ENCODE data around the gene HNF4A.

The HNF4A gene

DNA sequence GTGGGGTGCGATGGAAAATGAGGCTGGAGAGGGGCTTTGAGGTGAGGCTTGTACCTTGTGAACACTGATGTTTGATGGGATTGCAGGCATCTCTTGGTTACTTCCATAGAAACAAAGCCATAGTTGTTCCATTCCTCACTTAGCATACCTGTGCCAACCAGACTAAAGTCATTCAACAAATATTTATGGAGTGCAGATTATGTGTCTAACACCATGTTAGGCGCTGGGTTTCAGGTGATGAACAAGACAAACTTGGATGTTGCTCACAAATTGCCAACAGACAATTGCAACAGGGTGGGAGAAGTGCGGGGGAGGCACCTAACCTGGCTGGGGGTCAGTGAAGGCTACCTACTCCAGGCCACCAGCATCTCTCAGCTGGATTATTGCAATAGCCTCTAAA is 121.7 kb downstream of the HNF4A start:
- TF ChIP-seq, protein P1, sequence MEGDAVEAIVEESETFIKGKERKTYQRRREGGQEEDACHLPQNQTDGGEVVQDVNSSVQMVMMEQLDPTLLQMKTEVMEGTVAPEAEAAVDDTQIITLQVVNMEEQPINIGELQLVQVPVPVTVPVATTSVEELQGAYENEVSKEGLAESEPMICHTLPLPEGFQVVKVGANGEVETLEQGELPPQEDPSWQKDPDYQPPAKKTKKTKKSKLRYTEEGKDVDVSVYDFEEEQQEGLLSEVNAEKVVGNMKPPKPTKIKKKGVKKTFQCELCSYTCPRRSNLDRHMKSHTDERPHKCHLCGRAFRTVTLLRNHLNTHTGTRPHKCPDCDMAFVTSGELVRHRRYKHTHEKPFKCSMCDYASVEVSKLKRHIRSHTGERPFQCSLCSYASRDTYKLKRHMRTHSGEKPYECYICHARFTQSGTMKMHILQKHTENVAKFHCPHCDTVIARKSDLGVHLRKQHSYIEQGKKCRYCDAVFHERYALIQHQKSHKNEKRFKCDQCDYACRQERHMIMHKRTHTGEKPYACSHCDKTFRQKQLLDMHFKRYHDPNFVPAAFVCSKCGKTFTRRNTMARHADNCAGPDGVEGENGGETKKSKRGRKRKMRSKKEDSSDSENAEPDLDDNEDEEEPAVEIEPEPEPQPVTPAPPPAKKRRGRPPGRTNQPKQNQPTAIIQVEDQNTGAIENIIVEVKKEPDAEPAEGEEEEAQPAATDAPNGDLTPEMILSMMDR (IDR thresholded peaks at IDR 0.05; ENCODE audit: low read depth, low read length): no peak
- no peak overlapping the region for H3K4me3 ChIP-seq (ENCODE audit: low read depth, low read length)
- no peaks in the 10 kb centered on the region for H3K9me3 ChIP-seq
- no peak for DNase-seq
- peaks cover 3% of the 10 kb centered on the region for H3K36me3 ChIP-seq
- no peaks in the 10 kb centered on the region for H3K27me3 ChIP-seq
- no peaks in the 10 kb centered on the region for H3K4me1 ChIP-seq

DNA sequence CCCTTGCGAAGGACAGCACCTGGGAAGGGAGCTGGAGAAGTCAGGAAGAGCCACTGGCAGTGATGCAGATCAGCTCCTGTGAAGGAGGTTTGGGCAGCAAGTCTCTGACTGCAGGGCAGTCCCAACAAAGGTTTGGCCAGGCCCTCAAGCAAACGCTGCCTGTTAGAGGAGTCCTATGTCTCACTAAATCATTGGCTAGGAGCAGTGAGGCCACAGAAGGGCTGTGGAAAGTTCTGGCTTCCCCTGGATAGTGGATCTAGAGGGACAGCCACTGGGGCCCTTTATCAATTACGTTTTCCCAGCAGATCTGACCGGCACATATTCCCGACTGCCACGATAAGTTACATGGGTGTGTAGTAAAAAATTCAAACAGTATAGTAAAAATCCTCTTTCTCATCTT is 122.7 kb downstream of the HNF4A start:
- no peaks in the 10 kb centered on the region for H3K27me3 ChIP-seq
- H3K4me3 ChIP-seq (ENCODE audit: low read depth, low read length): no peak overlapping the region
- no peaks in the 10 kb centered on the region for H3K9me3 ChIP-seq
- H3K4me1 ChIP-seq: no peaks in the 10 kb centered on the region
- H3K36me3 ChIP-seq: peaks cover 7% of the 10 kb centered on the region
- no peak for DNase-seq
- TF ChIP-seq, protein P1 (IDR thresholded peaks at IDR 0.05; ENCODE audit: low read depth, low read length): no peak

DNA sequence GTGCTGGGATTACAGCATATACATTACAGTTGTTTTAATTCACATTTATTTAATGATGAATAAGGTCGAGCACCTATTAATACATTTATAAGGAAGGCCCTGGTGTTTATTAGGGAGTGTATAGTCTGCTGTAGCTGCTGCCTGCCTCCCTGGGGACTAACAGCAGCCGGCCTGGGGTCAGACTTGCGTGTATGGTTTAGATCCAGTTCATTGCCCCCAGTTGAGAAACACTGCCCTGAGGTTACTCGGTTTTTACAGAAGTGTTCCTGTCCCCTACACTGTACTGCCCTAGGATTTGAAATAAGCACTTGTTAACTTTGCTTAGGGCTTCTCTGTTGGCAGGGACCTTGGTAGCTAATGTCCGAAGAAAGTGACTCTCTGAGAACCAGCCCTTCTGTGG is 124.1 kb downstream of the HNF4A start:
- no peak overlapping the region for H3K4me3 ChIP-seq (ENCODE audit: low read depth, low read length)
- H3K36me3 ChIP-seq: peaks cover 7% of the 10 kb centered on the region
- TF ChIP-seq, protein P1 (IDR thresholded peaks at IDR 0.05; ENCODE audit: low read depth, low read length): no peak
- DNase-seq: no peak
- H3K9me3 ChIP-seq: no peaks in the 10 kb centered on the region
- H3K4me1 ChIP-seq: no peaks in the 10 kb centered on the region
- H3K27me3 ChIP-seq: no peaks in the 10 kb centered on the region

DNA sequence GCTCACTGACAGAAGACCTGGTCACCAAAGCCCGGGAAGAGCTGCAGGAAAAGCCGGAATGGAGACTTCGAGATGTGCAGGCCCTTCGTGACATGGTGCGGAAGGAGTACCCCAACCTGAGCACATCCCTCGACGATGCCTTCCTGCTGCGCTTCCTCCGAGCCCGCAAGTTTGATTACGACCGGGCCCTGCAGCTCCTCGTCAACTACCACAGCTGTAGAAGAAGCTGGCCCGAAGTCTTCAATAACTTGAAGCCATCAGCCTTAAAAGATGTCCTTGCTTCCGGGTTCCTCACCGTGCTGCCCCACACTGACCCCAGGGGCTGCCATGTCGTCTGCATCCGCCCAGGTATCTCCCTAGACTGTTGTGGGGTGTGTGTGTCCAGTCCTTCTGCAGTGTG is 124.6 kb downstream of the HNF4A start:
- TF ChIP-seq, protein P1 (IDR thresholded peaks at IDR 0.05; ENCODE audit: low read depth, low read length): no peak
- no peaks in the 10 kb centered on the region for H3K9me3 ChIP-seq
- no peak overlapping the region for H3K4me3 ChIP-seq (ENCODE audit: low read depth, low read length)
- peaks cover 7% of the 10 kb centered on the region for H3K36me3 ChIP-seq
- no peaks in the 10 kb centered on the region for H3K27me3 ChIP-seq
- H3K4me1 ChIP-seq: no peaks in the 10 kb centered on the region
- DNase-seq: no peak

DNA sequence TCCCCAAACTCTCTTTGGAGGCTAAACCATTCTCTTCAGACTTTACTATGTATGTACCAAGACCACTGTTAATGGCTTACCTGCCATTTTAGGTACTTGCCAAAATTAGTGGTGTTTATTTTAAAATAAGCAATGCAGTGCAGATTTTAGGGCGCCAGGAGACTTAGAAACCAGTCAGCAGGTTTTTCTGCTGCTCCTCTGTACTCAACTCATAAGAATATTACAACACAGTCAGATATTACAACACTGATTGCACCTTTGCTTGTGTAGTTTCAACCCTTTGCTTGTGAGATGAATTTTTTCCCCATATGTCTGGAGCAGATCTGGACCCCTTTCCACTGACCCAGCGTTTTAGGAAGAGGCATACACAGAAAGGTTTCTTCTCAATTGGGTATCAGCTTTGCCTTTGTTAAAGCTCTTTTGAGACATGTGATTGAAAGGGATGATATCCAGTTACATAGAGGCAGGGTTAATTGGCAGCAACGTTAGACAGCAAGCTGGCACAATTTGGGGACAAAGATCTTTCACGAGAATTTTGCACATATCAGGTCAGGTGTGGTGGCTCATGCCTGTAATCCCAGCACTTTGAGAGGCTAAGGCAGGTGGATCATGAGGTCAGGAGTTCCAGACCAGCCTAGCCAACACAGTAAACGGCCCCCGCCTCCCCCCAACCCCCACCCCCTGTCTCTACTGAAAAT is 126.4 kb downstream of the HNF4A start:
- H3K9me3 ChIP-seq: no peaks in the 10 kb centered on the region
- no peaks in the 10 kb centered on the region for H3K4me1 ChIP-seq
- DNase-seq: no peak
- H3K36me3 ChIP-seq: peaks cover 7% of the 10 kb centered on the region
- TF ChIP-seq, protein P1 (IDR thresholded peaks at IDR 0.05; ENCODE audit: low read depth, low read length): no peak
- H3K4me3 ChIP-seq (ENCODE audit: low read depth, low read length): no peak overlapping the region
- no peaks in the 10 kb centered on the region for H3K27me3 ChIP-seq

DNA sequence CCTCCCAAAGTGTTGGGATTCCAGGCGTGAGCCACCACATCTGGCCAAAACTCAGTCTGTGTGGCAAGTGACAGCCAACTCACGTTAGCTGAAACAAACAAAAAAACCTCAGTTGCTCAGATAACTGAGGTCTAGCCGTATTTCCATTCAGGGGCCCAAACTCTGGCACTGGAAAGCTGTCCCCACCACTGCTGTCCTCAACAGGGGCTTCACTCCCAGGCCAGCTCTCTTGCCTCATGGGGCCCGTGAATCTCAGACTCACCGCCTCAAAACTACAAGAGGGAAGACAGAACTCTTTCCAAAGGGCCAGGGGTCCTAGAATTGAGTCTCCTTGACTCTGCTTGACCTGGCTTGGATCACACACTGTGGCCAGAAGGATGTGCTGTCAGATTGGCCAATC is 127.6 kb downstream of the HNF4A start:
- Histone ChIP-seq H3K36me3 (peaks cover 7% of the 10 kb centered on the region), H3K9me3 (no peaks in the 10 kb centered on the region), H3K4me1 (no peaks in the 10 kb centered on the region), H3K4me3 (ENCODE audit: low read depth, low read length) (no peak overlapping the region), H3K27me3 (no peaks in the 10 kb centered on the region)
- TF ChIP-seq, protein P1 (IDR thresholded peaks at IDR 0.05; ENCODE audit: low read depth, low read length): no peak
- DNase-seq: no peak
